Kidney epithelial cell (primary cell): ENCODE results near the gene AGTPBP1. TPM values are rescaled to one million over a fixed set of nuclear protein-coding genes. Genes with fewer than 3 reads are reported as not detected.

Source experiments
- DNase-seq: peaks from one replicate; pipeline ENCODE4 v3.0.0-alpha.2; 2010; ENCODE audit warnings: low read depth
- H3K27me3 ChIP-seq: 2 replicates; pipeline ENCODE4 v1.6.0; 2011; ENCODE audit warnings: low read length; ENCODE audit not compliant: control insufficient read depth, insufficient read depth
- H3K36me3 ChIP-seq: 2 replicates; pipeline ENCODE4 v1.5.1; 2011; ENCODE audit warnings: low read length; ENCODE audit not compliant: control insufficient read depth, insufficient read depth
- H3K4me3 ChIP-seq: 2 replicates; pipeline ENCODE4 v1.5.1; 2011; ENCODE audit warnings: low read depth, mild to moderate bottlenecking, control low read depth, low read length
- CTCF ChIP-seq: IDR thresholded peaks from 2 replicates; pipeline ENCODE4 v1.5.1; 2011; ENCODE audit warnings: mild to moderate bottlenecking, moderate library complexity, low read length, control low read depth, inconsistent platforms; ENCODE audit not compliant: insufficient read depth, poor library complexity, severe bottlenecking
- total RNA-seq: library from RNA; depleted of rRNA; stranded (reverse); fragments of >200 nt; gene quantifications from 2 replicates; pipeline ENCODE4 v1.2.3, GENCODE V29; 2015

AGTPBP1 gene
- total RNA-seq, 1 donor from 2014 or later = 21.8 TPM

- no peak for TF ChIP-seq CTCF
- Histone ChIP-seq H3K36me3 (no peaks in the 10 kb centered on the region), H3K4me3 (no peak overlapping the region), H3K27me3 (no peaks in the 10 kb centered on the region)
- no peak for DNase-seq
Measured at GRCh38 chr9:85653153-85653552, 88.6 kb downstream of the AGTPBP1 start.

GRCh38 chr9:85647571-85647970 lies 94.2 kb downstream of the AGTPBP1 start:
- no peak overlapping the region for H3K4me3 ChIP-seq
- no peak for TF ChIP-seq CTCF
- no peaks in the 10 kb centered on the region for H3K27me3 ChIP-seq
- no peak for DNase-seq
- H3K36me3 ChIP-seq = no peaks in the 10 kb centered on the region

GRCh38 chr9:85645909-85646627 lies 95.7 kb downstream of the AGTPBP1 start:
- no peak for DNase-seq
- no peak for TF ChIP-seq CTCF
- Histone ChIP-seq H3K27me3 (no peaks in the 10 kb centered on the region), H3K4me3 (no peak overlapping the region), H3K36me3 (no peaks in the 10 kb centered on the region)

GRCh38 chr9:85640425-85640824 lies 101.3 kb downstream of the AGTPBP1 start:
- Histone ChIP-seq H3K36me3 (no peaks in the 10 kb centered on the region), H3K4me3 (no peak overlapping the region), H3K27me3 (no peaks in the 10 kb centered on the region)
- DNase-seq = no peak
- TF ChIP-seq CTCF = no peak

GRCh38 chr9:85639675-85640186 lies 102.0 kb downstream of the AGTPBP1 start:
- Histone ChIP-seq H3K36me3 (no peaks in the 10 kb centered on the region), H3K27me3 (no peaks in the 10 kb centered on the region), H3K4me3 (no peak overlapping the region)
- no peak for TF ChIP-seq CTCF
- no peak for DNase-seq

- TF ChIP-seq CTCF = no peak
- Histone ChIP-seq H3K27me3 (no peaks in the 10 kb centered on the region), H3K4me3 (no peak overlapping the region), H3K36me3 (no peaks in the 10 kb centered on the region)
- DNase-seq = no peak
Measured at GRCh38 chr9:85631809-85632208, 109.9 kb downstream of the AGTPBP1 start.
